GM12874 (cell line): Measurements from ENCODE around the gene CCDC28A.

Experiments
- CTCF ChIP-seq: IDR thresholded peaks from 2 replicates; pipeline ENCODE4 v1.5.1; 2011; ENCODE audit warnings: low read depth, mild to moderate bottlenecking, control low read depth, low read length, moderate library complexity; ENCODE audit not compliant: insufficient read depth

The CCDC28A gene

GRCh38 chr6:138797806-138798446 lies 24.4 kb downstream of the CCDC28A start:
- no peak for TF ChIP-seq CTCF

- no peak for TF ChIP-seq CTCF
Measured at GRCh38 chr6:138800377-138801150, 27.0 kb downstream of the CCDC28A start.

GRCh38 chr6:138803331-138803730 lies 29.8 kb downstream of the CCDC28A start:
- TF ChIP-seq CTCF, result no peak

GRCh38 chr6:138803861-138804260 lies 30.3 kb downstream of the CCDC28A start:
- TF ChIP-seq CTCF, result no peak

GRCh38 chr6:138805016-138805765 lies 31.6 kb downstream of the CCDC28A start:
- TF ChIP-seq CTCF, result no peak

GRCh38 chr6:138806889-138807288 lies 33.3 kb downstream of the CCDC28A start:
- TF ChIP-seq CTCF, result no peak

GRCh38 chr6:138809677-138810076 lies 36.1 kb downstream of the CCDC28A start:
- no peak for TF ChIP-seq CTCF
